PC-3 (cell line): Measurements from ENCODE around the gene SH2B3. TPM values are rescaled to one million over a fixed set of nuclear protein-coding genes. Genes with fewer than 3 reads are reported as not detected.

Experiments used
- ATAC-seq: fragments of 200-7000 bp; cut with Tn5 transposase; 2 replicates; pipeline ENCODE4 v1.9.1; 2020; ENCODE audit warnings: mild to moderate bottlenecking, moderate library complexity
- BruUV-seq: library from RNA; stranded (reverse); fragments of 400-500 nt; replicated peaks from 2 replicates; lab custom pipeline; 2021; lab: Mats Ljungman, UMichigan
- CTCF ChIA-PET: fragments of 300-600 bp; sonication (Branson Sonifier 250); formaldehyde crosslinking; loops from one replicate; lab custom pipeline; 2022; ENCODE audit warnings: antibody characterized with exemption; lab: Charles Lee
- POLR2A ChIA-PET: fragments of 300-600 bp; sonication (Branson Sonifier 250); formaldehyde crosslinking; loops from one replicate; lab custom pipeline; 2022; ENCODE audit warnings: antibody characterized with exemption; ENCODE audit not compliant: unreplicated experiment; lab: Charles Lee
- DNase-seq: peaks from one replicate; pipeline ENCODE4 v3.0.0-alpha.2; 2015
- H2AFZ ChIP-seq: fragments of 300-600 bp; sonication (generic); 2 replicates; pipeline ENCODE4 v1.6.0; 2016; ENCODE audit warnings: antibody characterized with exemption, low read length
- H3F3A ChIP-seq: fragments of 300-600 bp; sonication (generic); one replicate; pipeline ENCODE4 v1.6.0; 2017; ENCODE audit warnings: antibody characterized with exemption, low read length, control low read depth, mild to moderate bottlenecking; ENCODE audit not compliant: unreplicated experiment
- H3K27ac ChIP-seq: fragments of 300-600 bp; sonication (generic); 2 replicates; pipeline ENCODE4 v1.5.1; 2016; ENCODE audit warnings: mild to moderate bottlenecking, low read length
- H3K27me3 ChIP-seq: fragments of 300-600 bp; sonication (generic); 2 replicates; pipeline ENCODE4 v1.6.1; 2016; ENCODE audit warnings: low read length, mixed read lengths
- H3K36me3 ChIP-seq: fragments of 300-600 bp; sonication (generic); 2 replicates; pipeline ENCODE4 v1.6.1; 2016; ENCODE audit warnings: low read depth, mixed run types, low read length, mixed read lengths
- H3K4me1 ChIP-seq: fragments of 300-600 bp; sonication (generic); 2 replicates; pipeline ENCODE4 v1.5.1; 2016; ENCODE audit warnings: low read length; ENCODE audit not compliant: insufficient read depth
- H3K4me2 ChIP-seq: fragments of 300-600 bp; sonication (generic); 2 replicates; pipeline ENCODE4 v1.6.0; 2016; ENCODE audit warnings: low read length
- H3K4me3 ChIP-seq: fragments of 300-600 bp; sonication (generic); 2 replicates; pipeline ENCODE4 v1.5.1; 2016; ENCODE audit warnings: mild to moderate bottlenecking, low read length, mixed read lengths
- H3K79me2 ChIP-seq: fragments of 300-600 bp; sonication (generic); 2 replicates; pipeline ENCODE4 v1.6.1; 2017; ENCODE audit warnings: low read length, mixed read lengths
- H3K9ac ChIP-seq: fragments of 300-600 bp; sonication (generic); 2 replicates; pipeline ENCODE4 v1.6.0; 2016; ENCODE audit warnings: mild to moderate bottlenecking, low read length
- H3K9me2 ChIP-seq: fragments of 300-600 bp; sonication (generic); replicated peaks from 2 replicates; pipeline ENCODE4 v1.6.1; 2016; ENCODE audit warnings: mixed run types, low read length, mixed read lengths
- H3K9me3 ChIP-seq: fragments of 300-600 bp; sonication (generic); 2 replicates; pipeline ENCODE4 v1.6.1; 2016; ENCODE audit warnings: low read length, mixed read lengths
- H4K20me1 ChIP-seq: fragments of 300-600 bp; sonication (generic); 2 replicates; pipeline ENCODE4 v1.6.1; 2016; ENCODE audit warnings: low read length, mixed read lengths
- CTCF ChIP-seq: fragments of 300-600 bp; sonication (generic); conservative IDR thresholded peaks from 2 replicates; pipeline ENCODE4 v1.5.1; 2017; ENCODE audit warnings: antibody characterized with exemption, low read depth, mild to moderate bottlenecking, low read length
- EZH2 ChIP-seq: fragments of 300-600 bp; sonication (generic); IDR thresholded peaks from one replicate; pipeline ENCODE4 v1.6.1; 2017; ENCODE audit warnings: antibody characterized with exemption, mild to moderate bottlenecking, low read length; ENCODE audit not compliant: unreplicated experiment
- EZH2phosphoT487 ChIP-seq: fragments of 300-600 bp; sonication (generic); IDR thresholded peaks from 2 replicates; pipeline ENCODE4 v1.6.1; 2018; ENCODE audit warnings: mild to moderate bottlenecking, antibody characterized with exemption, low read length, borderline replicate concordance
- intact Hi-C: fragments of 100-400 bp; cut with micrococcal nuclease; formaldehyde crosslinking; loops from 2 replicates; pipeline ENCODE4 v1.9.0; 2023
- total RNA-seq: library from RNA; depleted of rRNA; stranded (reverse); fragments of >200 nt; gene quantifications from 2 replicates; pipeline ENCODE4 v1.2.3, GENCODE V29; 2014

The SH2B3 gene
- total RNA-seq, 1 experiment from 2014 or later, result 12.9 TPM

- H3K9ac ChIP-seq, result no peak overlapping the region
- no peaks in the 10 kb centered on the region for H3F3A ChIP-seq
- 0 out of 2 replicates have a peak, but pooled peaks cover 13% of the 10 kb centered on the region for H3K4me1 ChIP-seq
- ChIA-PET POLR2A (no interaction called here), CTCF (interaction anchor here (0.9 kb wide), 1 partner anchor 45 kb away, joined by 3 read pairs; no protein-coding TSS in a partner anchor)
- no peaks in the 10 kb centered on the region for H3K9me3 ChIP-seq
- no peak overlapping the region for H2AFZ ChIP-seq
- peaks cover 11% of the 10 kb centered on the region; the same call in 1 of the 2 replicates for H3K36me3 ChIP-seq
- no peak for TF ChIP-seq EZH2
- no peak for TF ChIP-seq EZH2phosphoT487
- H4K20me1 ChIP-seq, result no peaks in the 10 kb centered on the region
- DNase-seq, result no peak
- no peak overlapping the region for H3K27ac ChIP-seq
- 0 out of 2 replicates have a peak, but pooled peaks cover under 1% of the 10 kb centered on the region for H3K79me2 ChIP-seq
- no peaks in the 10 kb centered on the region for H3K9me2 ChIP-seq
- no peak for ATAC-seq
- BruUV-seq, result no TSS peak
- no peaks in the 10 kb centered on the region for H3K27me3 ChIP-seq
- no peak overlapping the region for H3K4me3 ChIP-seq
- intact Hi-C loops, result no loop called here
- no peak overlapping the region for H3K4me2 ChIP-seq
Measured at GRCh38 chr12:111442301-111443045, 36.8 kb downstream of the SH2B3 start.

DNA sequence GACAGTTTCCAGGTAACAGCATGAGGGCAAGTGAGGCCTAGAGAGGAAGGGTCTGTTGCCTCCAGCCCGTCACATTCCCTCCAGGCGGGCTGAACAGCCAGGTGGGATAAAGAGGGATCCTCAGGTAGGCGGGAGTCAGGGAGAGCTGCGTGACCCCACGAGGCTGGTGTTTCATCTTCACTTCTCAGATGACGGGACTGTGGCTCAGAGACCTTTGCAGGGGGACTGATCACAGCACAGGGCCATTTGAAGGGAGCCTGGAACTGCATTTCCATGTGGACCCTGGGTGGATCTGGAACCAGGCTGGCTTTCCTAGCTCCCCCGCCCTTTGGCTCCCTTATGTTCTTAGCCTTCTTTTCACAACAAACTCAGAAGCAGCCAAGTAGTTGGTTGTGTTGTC is 37.4 kb downstream of the SH2B3 start:
- no peak overlapping the region for H3K27ac ChIP-seq
- no peak overlapping the region for H3K9ac ChIP-seq
- H3K4me2 ChIP-seq, result no peak overlapping the region
- DNase-seq (no peak), ATAC-seq (no peak)
- TF ChIP-seq EZH2, result no peak
- no peak for TF ChIP-seq CTCF
- TF ChIP-seq EZH2phosphoT487, result no peak
- H2AFZ ChIP-seq, result no peak overlapping the region
- no peaks in the 10 kb centered on the region for H3F3A ChIP-seq
- no TSS peak for BruUV-seq
- H3K79me2 ChIP-seq, result no peaks in the 10 kb centered on the region
- H3K9me2 ChIP-seq, result no peaks in the 10 kb centered on the region
- H3K9me3 ChIP-seq, result no peaks in the 10 kb centered on the region
- no peak overlapping the region for H3K4me3 ChIP-seq
- intact Hi-C loops, result no loop called here
- ChIA-PET CTCF (interaction anchor here (0.9 to 1.0 kb wide), 2 partner anchors 9 to 46 kb away, joined by 3 to 4 read pairs; no protein-coding TSS in a partner anchor), POLR2A (no interaction called here)
- H3K27me3 ChIP-seq, result no peaks in the 10 kb centered on the region
- peaks cover 13% of the 10 kb centered on the region; the same call in 1 of the 2 replicates for H3K36me3 ChIP-seq
- H4K20me1 ChIP-seq, result no peaks in the 10 kb centered on the region
- 0 out of 2 replicates have a peak, but pooled peaks cover 11% of the 10 kb centered on the region for H3K4me1 ChIP-seq

GRCh38 chr12:111443586-111443985 is 37.9 kb downstream of the SH2B3 start:
- DNase-seq (peak; percentile 75), ATAC-seq (peak; percentile 77)
- no peak overlapping the region for H3K9ac ChIP-seq
- H3K36me3 ChIP-seq, result peaks cover 18% of the 10 kb centered on the region; the same call in 1 of the 2 replicates
- no peaks in the 10 kb centered on the region for H3F3A ChIP-seq
- no peak overlapping the region for H3K4me2 ChIP-seq
- POLR2A ChIA-PET, result interaction anchor here (0.5 kb wide), 1 partner anchor 104 kb away, joined by 3 read pairs; no protein-coding TSS in a partner anchor
- no peak overlapping the region for H3K27ac ChIP-seq
- no TSS peak for BruUV-seq
- TF ChIP-seq CTCF (no peak), EZH2phosphoT487 (no peak), EZH2 (no peak)
- CTCF ChIA-PET, result interaction anchor here (0.5 to 1.0 kb wide), 2 partner anchors 8 to 13 kb away, joined by 4 read pairs; no protein-coding TSS in a partner anchor
- H3K9me3 ChIP-seq, result no peaks in the 10 kb centered on the region
- no peaks in the 10 kb centered on the region for H4K20me1 ChIP-seq
- no peak overlapping the region for H3K4me3 ChIP-seq
- H3K27me3 ChIP-seq, result no peaks in the 10 kb centered on the region
- intact Hi-C loops, result no loop called here
- H3K9me2 ChIP-seq, result no peaks in the 10 kb centered on the region
- 0 out of 2 replicates have a peak, but pooled peaks cover 6% of the 10 kb centered on the region for H3K4me1 ChIP-seq
- H3K79me2 ChIP-seq, result no peaks in the 10 kb centered on the region
- H2AFZ ChIP-seq, result no peak overlapping the region
